ENCODE measurements around the gene SBF2. TPM values are rescaled to one million over a fixed set of nuclear protein-coding genes. Genes with fewer than 3 reads are reported as not detected.

The SBF2 gene
- total RNA-seq, 4 donors from 2014 or later, result 20.6 to 48.6 (median 26.0) TPM

- peaks cover 0 to 18% (median 0%) of the 10 kb centered on the region in 3 donors for H3K4me1 ChIP-seq
- 31 to 33% methylated on average over 3 of the region's 3 CpGs for WGBS, 2 donors
Observed at GRCh38 chr11:10108915-10109680, 184.9 kb downstream of the SBF2 start.

GRCh38 chr11:10107497-10107896, 186.5 kb downstream of the SBF2 start:
- TF ChIP-seq POLR2A (IDR thresholded peaks at IDR 0.05) (no peak), CTCF (IDR thresholded peaks at IDR 0.05) (no peak)
- intact Hi-C loops (cut with DNase I), result no loop called here
- DNase-seq, result no peak
- no peak overlapping the region for H3K4me3 ChIP-seq
- H3K27me3 ChIP-seq, result no peaks in the 10 kb centered on the region
- H3K36me3 ChIP-seq, result no peaks in the 10 kb centered on the region
- H3K4me1 ChIP-seq, result peaks cover 0 to 18% (median 0%) of the 10 kb centered on the region in 3 donors
- H3K27ac ChIP-seq, result no peak overlapping the region
- 65 to 81% methylated on average over 2 of the region's 2 CpGs for WGBS, 2 donors
- H3K9me3 ChIP-seq, result no peaks in the 10 kb centered on the region

More at GRCh38 chr11:10108915-10109680, 184.9 kb downstream of the SBF2 start:
- H3K36me3 ChIP-seq, result no peaks in the 10 kb centered on the region
- TF ChIP-seq CTCF (IDR thresholded peaks at IDR 0.05) (no peak), POLR2A (IDR thresholded peaks at IDR 0.05) (no peak)
- peak overlapping the region in 3 of 4 donors; percentile 21 to 72 (median 46) for H3K27ac ChIP-seq
- intact Hi-C loops (cut with DNase I), result no loop called here
- no peak overlapping the region for H3K4me3 ChIP-seq
- H3K27me3 ChIP-seq, result no peaks in the 10 kb centered on the region
- no peak for DNase-seq
- H3K9me3 ChIP-seq, result no peaks in the 10 kb centered on the region

- intact Hi-C loops (cut with DNase I), result no loop called here
- Histone ChIP-seq H3K36me3 (peaks cover 0 to 9% (median 0%) of the 10 kb centered on the region in 3 donors), H3K4me3 (no peak overlapping the region), H3K9me3 (peaks cover 0 to 17% (median 8%) of the 10 kb centered on the region in 3 donors), H3K27me3 (no peaks in the 10 kb centered on the region), H3K27ac (no peak overlapping the region), H3K4me1 (no peaks in the 10 kb centered on the region)
- TF ChIP-seq POLR2A (IDR thresholded peaks at IDR 0.05) (no peak), CTCF (IDR thresholded peaks at IDR 0.05) (no peak)
- WGBS, 2 donors, result 89 to 96% methylated on average over 3 to 4 of the region's 4 CpGs
- no peak for DNase-seq
Observed at GRCh38 chr11:10097615-10098014, 196.4 kb downstream of the SBF2 start.

GRCh38 chr11:10096987-10097386, 197.0 kb downstream of the SBF2 start:
- H3K27me3 ChIP-seq, result no peaks in the 10 kb centered on the region
- 84 to 88% methylated on average over 5 of the region's 5 CpGs for WGBS, 2 donors
- DNase-seq, result no peak
- peaks cover 0 to 9% (median 0%) of the 10 kb centered on the region in 3 donors for H3K36me3 ChIP-seq
- no peak overlapping the region for H3K27ac ChIP-seq
- peaks cover 0 to 17% (median 8%) of the 10 kb centered on the region in 3 donors for H3K9me3 ChIP-seq
- TF ChIP-seq CTCF (IDR thresholded peaks at IDR 0.05) (no peak), POLR2A (IDR thresholded peaks at IDR 0.05) (no peak)
- no peak overlapping the region for H3K4me3 ChIP-seq
- H3K4me1 ChIP-seq, result no peaks in the 10 kb centered on the region
- intact Hi-C loops (cut with DNase I), result no loop called here

- H3K4me3 ChIP-seq, result no peak overlapping the region
- intact Hi-C loops (cut with DNase I), result no loop called here
- 78 to 81% methylated on average over 4 of the region's 4 CpGs for WGBS, 2 donors
- DNase-seq, result no peak
- H3K9me3 ChIP-seq, result peaks cover 0 to 17% (median 8%) of the 10 kb centered on the region in 3 donors
- no peaks in the 10 kb centered on the region for H3K4me1 ChIP-seq
- H3K27me3 ChIP-seq, result no peaks in the 10 kb centered on the region
- H3K36me3 ChIP-seq, result peaks cover 0 to 7% (median 0%) of the 10 kb centered on the region in 3 donors
- TF ChIP-seq POLR2A (IDR thresholded peaks at IDR 0.05) (no peak), CTCF (IDR thresholded peaks at IDR 0.05) (no peak)
- no peak overlapping the region for H3K27ac ChIP-seq
Observed at GRCh38 chr11:10095412-10096208, 198.4 kb downstream of the SBF2 start.

Measured in esophagus squamous epithelium (tissue), 5 donors.